HFFc6 (cell line): Measurements from ENCODE around the gene TCP1. TPM values are rescaled to one million over a fixed set of nuclear protein-coding genes. Genes with fewer than 3 reads are reported as not detected.
"Not testable (repeated sequence)": the region's sequence is repeated elsewhere in the genome, so short reads cannot be mapped to it uniquely, and the experiment has no call there.

Experiments
- DNase-seq: peaks from one replicate; pipeline ENCODE4 v3.0.0-alpha.2; 2018
- H3K27ac Mint-ChIP-seq: 2 replicates; pipeline ENCODE4 v1.8.0; 2020; ENCODE audit warnings: mild to moderate bottlenecking, mixed read lengths
- H3K27me3 Mint-ChIP-seq: 2 replicates; pipeline ENCODE4 v1.8.0; 2021; ENCODE audit warnings: mild to moderate bottlenecking, moderate library complexity, mixed read lengths; ENCODE audit not compliant: insufficient read depth
- H3K36me3 Mint-ChIP-seq: 2 replicates; pipeline ENCODE4 v1.8.0; 2021; ENCODE audit warnings: low read depth, mixed read lengths
- H3K4me1 Mint-ChIP-seq: 2 replicates; pipeline ENCODE4 v1.8.0; 2020; ENCODE audit warnings: low read depth, mixed read lengths
- H3K4me3 Mint-ChIP-seq: 2 replicates; pipeline ENCODE4 v1.8.0; 2020; ENCODE audit warnings: mild to moderate bottlenecking, moderate library complexity, mixed read lengths
- H3K9me3 Mint-ChIP-seq: 2 replicates; pipeline ENCODE4 v1.8.0; 2020; ENCODE audit warnings: mild to moderate bottlenecking, mixed read lengths
- total RNA-seq, 6 experiments: library from RNA; stranded (reverse); fragmentation: NEBNext Ultra II Directional; extraction: Animal tissue kit (Norgen Biotek cat#: 25700); gene quantifications; 2 replicates in 1 of 6; 3 replicates in 5 of 6; pipeline ENCODE4 v1.2.3, GENCODE V29; 2021
- TF ChIP-seq, protein P1 (sequence below): fragments of 200-600 bp; sonication (generic); IDR thresholded peaks from 2 replicates; pipeline ENCODE4 v1.5.0; 2021; ENCODE audit warnings: antibody characterized with exemption, mild to moderate bottlenecking

The TCP1 gene
- total RNA-seq, 6 experiments from 2014 or later = 212 to 270 (median 225) TPM

DNA sequence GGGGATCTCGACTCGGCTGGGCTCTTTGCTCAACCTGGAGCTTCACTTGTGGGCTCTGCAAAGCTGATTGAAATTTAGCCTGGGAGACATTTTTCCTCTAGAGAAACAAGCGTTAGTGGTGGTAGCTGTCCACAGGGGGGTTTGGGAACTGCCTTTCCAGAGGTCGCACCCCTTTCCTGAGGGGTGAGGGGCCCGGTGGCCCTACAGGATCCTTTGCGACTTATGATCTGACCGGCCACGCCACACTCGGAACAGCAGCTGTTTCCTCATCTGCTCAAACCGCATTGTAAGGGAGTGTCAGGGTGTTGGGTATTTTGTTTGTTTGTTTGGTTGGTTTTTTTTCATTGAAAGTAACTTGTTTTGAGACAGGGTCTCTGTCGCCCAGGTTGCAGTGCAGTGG lies 31.7 kb upstream of the TCP1 start:
- Mint-ChIP-seq H3K9me3 (no peaks in the 10 kb centered on the region), H3K27ac (no peak overlapping the region), H3K27me3 (peaks cover 16% of the 10 kb centered on the region), H3K36me3 (no peaks in the 10 kb centered on the region), H3K4me1 (peaks cover 11% of the 10 kb centered on the region; the same call in 1 of the 2 replicates), H3K4me3 (no peak overlapping the region)
- DNase-seq = no peak
- TF ChIP-seq, protein P1, sequence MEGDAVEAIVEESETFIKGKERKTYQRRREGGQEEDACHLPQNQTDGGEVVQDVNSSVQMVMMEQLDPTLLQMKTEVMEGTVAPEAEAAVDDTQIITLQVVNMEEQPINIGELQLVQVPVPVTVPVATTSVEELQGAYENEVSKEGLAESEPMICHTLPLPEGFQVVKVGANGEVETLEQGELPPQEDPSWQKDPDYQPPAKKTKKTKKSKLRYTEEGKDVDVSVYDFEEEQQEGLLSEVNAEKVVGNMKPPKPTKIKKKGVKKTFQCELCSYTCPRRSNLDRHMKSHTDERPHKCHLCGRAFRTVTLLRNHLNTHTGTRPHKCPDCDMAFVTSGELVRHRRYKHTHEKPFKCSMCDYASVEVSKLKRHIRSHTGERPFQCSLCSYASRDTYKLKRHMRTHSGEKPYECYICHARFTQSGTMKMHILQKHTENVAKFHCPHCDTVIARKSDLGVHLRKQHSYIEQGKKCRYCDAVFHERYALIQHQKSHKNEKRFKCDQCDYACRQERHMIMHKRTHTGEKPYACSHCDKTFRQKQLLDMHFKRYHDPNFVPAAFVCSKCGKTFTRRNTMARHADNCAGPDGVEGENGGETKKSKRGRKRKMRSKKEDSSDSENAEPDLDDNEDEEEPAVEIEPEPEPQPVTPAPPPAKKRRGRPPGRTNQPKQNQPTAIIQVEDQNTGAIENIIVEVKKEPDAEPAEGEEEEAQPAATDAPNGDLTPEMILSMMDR = no peak

DNA sequence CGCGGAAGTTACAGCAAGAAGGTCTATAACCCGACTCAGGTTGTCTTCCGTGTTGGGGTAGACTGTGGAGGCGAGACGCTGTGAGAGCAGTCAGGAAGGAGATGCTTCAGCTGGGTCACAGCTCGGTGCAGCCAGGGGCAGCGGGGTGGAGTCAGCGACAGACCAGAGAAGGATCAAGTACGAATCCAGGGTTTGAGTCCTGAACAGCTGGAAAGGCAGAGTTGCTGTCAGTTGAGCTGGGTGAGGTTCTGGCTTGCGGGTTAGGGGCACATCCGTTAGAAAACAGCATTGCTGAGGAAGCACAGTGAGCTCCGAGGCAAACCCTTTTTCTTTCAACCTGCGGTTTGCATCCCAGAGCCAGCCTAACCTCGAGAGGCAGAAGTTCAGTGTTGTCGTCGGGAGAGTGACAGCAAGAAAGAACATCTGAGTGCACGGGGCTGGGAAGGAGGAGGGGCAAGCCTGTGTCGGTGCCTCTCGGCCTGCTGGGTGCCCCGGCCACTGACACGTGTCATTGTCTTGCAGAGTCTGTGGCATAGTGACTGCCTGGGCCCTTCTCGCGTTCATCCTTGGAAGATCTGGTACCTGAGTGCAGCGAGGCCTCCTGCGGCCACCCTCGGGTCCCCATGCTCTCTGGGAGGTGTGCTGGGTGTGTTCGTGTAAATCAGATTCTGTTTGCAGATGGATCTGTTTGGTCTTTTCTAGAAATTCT lies 30.7 kb upstream of the TCP1 start:
- TF ChIP-seq, protein P1 = no peak

DNA sequence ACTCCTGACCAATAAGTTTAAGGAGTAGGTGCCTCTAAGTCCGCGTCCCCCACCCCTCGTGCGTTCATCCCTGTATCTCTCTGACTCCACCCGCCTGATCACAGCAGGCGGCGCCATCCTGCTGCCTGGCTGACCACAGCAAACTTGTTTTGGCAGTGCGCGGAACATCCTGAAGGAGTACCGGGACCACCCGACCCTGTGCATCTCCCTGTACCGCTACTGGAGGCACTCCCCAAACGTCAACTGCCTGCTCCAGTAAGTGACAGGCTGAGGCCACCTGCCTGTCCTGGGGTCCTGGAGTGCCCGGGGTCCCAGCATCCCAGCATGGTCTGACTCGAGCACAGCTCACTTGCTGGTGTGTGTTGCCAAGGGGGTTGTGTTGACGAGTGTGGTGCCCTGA lies 29.7 kb upstream of the TCP1 start:
- no peaks in the 10 kb centered on the region for H3K36me3 Mint-ChIP-seq
- no peak overlapping the region for H3K4me3 Mint-ChIP-seq
- no peaks in the 10 kb centered on the region for H3K9me3 Mint-ChIP-seq
- TF ChIP-seq, protein P1 = no peak
- H3K27ac Mint-ChIP-seq = no peak overlapping the region
- no peak for DNase-seq
- H3K27me3 Mint-ChIP-seq = peaks cover 16% of the 10 kb centered on the region
- peaks cover 11% of the 10 kb centered on the region; the same call in 1 of the 2 replicates for H3K4me1 Mint-ChIP-seq

More for the DNA sequence above, 30.7 kb upstream of the TCP1 start:
- DNase-seq = no peak
- H3K4me1 Mint-ChIP-seq = peaks cover 11% of the 10 kb centered on the region; the same call in 1 of the 2 replicates
- H3K27me3 Mint-ChIP-seq = peaks cover 16% of the 10 kb centered on the region
- H3K27ac Mint-ChIP-seq = no peak overlapping the region
- H3K4me3 Mint-ChIP-seq = no peak overlapping the region
- H3K9me3 Mint-ChIP-seq = no peaks in the 10 kb centered on the region
- no peaks in the 10 kb centered on the region for H3K36me3 Mint-ChIP-seq

DNA sequence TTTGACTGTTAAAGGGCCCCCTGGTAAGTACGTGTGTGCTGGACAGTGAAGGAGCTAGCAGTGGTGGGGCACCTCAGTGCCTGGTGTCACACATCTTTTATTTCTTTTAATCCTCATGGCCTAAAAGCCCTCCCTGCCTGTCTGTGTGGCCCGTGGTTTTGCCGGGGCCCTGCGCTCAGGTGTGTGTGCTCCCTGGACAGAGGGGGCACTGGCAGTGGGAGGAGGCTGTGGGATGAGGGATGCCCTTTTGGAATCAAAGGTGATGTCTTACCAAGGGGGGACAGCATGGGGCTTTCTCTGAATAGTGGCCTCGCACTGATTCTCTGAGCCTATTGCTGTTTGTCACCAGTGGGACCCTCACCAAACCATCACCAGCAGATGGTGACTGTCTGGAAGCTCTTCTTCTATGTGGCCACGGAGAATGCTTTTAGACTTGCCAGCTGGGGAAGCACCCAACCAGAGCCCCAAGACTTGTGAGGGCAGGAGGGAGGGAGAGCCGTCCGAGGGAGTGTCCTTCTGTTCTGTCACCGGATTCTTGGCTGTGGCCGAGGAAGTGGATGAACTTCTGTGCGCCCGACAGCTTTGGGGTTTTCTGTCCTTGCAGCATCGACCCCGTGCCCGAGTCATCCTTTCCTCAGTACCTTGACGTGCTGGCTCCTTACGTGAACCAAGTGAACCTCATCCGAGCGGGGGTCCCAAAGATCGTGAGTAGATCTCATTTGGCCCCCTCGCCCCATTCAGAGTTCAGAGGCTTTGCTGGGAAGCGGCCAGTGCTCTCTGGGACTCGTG lies 28.7 kb upstream of the TCP1 start:
- H3K36me3 Mint-ChIP-seq = no peaks in the 10 kb centered on the region
- peaks cover 17% of the 10 kb centered on the region for H3K27me3 Mint-ChIP-seq
- H3K4me3 Mint-ChIP-seq = no peak overlapping the region
- H3K9me3 Mint-ChIP-seq = no peaks in the 10 kb centered on the region
- no peak overlapping the region for H3K27ac Mint-ChIP-seq
- no peak for DNase-seq
- TF ChIP-seq, protein P1 = no peak
- peaks cover 11% of the 10 kb centered on the region; the same call in 1 of the 2 replicates for H3K4me1 Mint-ChIP-seq

DNA sequence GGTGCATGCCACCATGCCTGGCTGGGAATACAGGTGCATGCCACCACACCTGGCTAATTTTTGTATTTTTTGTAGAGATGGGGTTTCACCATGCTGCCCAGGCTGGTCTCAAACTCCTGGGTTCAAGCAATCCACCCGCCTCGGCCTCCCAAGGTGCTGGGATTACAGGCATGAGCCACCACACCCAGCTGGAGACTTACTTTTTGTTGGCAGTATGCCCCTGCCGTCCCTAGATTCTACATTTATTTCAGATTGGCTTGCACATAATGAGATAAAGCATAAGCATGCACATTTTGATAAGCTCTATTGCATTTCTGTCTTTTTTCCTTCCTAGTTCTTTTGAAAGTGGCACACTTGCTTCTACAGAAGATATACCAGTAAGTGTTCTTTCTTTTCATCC lies 27.4 kb upstream of the TCP1 start:
- not testable (repeated sequence) for H3K36me3 Mint-ChIP-seq, H3K4me1 Mint-ChIP-seq, H3K27me3 Mint-ChIP-seq, H3K27ac Mint-ChIP-seq, DNase-seq, H3K9me3 Mint-ChIP-seq, H3K4me3 Mint-ChIP-seq

DNA sequence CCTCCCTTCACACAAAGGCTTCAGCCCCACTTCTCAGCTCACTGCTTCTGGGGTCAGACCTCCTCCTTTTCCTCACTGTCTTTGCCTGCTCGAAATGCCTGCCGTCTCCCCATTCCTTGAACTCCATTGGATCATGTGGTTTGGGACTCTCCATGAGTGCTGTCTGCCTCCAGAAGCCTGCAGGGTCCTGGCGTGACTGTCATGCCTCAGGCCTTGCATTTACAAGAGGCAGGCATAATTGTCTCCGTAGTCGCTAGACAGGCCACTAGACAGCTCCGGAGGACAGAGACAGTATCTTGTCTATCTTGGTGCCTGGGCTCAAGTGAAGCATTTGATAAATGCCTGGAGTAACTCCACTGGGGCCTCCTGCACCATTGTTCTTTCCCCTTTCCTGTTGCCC lies 26.0 kb upstream of the TCP1 start:
- H3K27me3 Mint-ChIP-seq = peaks cover 3% of the 10 kb centered on the region
- TF ChIP-seq, protein P1 = no peak
- H3K9me3 Mint-ChIP-seq = no peaks in the 10 kb centered on the region
- no peaks in the 10 kb centered on the region for H3K36me3 Mint-ChIP-seq
- no peak for DNase-seq
- H3K27ac Mint-ChIP-seq = no peak overlapping the region
- no peaks in the 10 kb centered on the region for H3K4me1 Mint-ChIP-seq
- no peak overlapping the region for H3K4me3 Mint-ChIP-seq
